Ureter (tissue), 1 donor: Measurements from ENCODE around the gene ADAM12. TPM values are rescaled to one million over a fixed set of nuclear protein-coding genes. Genes with fewer than 3 reads are reported as not detected.
"Not testable (repeated sequence)": the region's sequence is repeated elsewhere in the genome, so short reads cannot be mapped to it uniquely, and the experiment has no call there.

Experiments
- DNase-seq: peaks from one replicate; pipeline ENCODE4 v3.0.0-alpha.2; 2020; ENCODE audit warnings: low spot score
- total RNA-seq: library from RNA; stranded (reverse); gene quantifications from one replicate; pipeline ENCODE4 v1.2.4, GENCODE V29; 2023
- donor health status: DM: yes; HTN: yes; CAD: no.

Gene ADAM12
- total RNA-seq, 1 donor from 2014 or later, result 12.3 TPM

- no peak for DNase-seq
Observed at GRCh38 chr10:126179637-126180036, 208.6 kb downstream of the ADAM12 start.

- DNase-seq, result no peak
Observed at GRCh38 chr10:126177417-126178030, 210.8 kb downstream of the ADAM12 start.

GRCh38 chr10:126175641-126176262 is 212.5 kb downstream of the ADAM12 start:
- DNase-seq, result no peak

GRCh38 chr10:126172755-126173154 is 215.5 kb downstream of the ADAM12 start:
- not testable (repeated sequence) for DNase-seq

- no peak for DNase-seq
Observed at GRCh38 chr10:126171555-126171954, 216.7 kb downstream of the ADAM12 start.

GRCh38 chr10:126170776-126171175 is 217.5 kb downstream of the ADAM12 start:
- no peak for DNase-seq

GRCh38 chr10:126170371-126170770 is 217.9 kb downstream of the ADAM12 start:
- DNase-seq, result no peak

- DNase-seq, result no peak
Observed at GRCh38 chr10:126169899-126170298, 218.4 kb downstream of the ADAM12 start.

- DNase-seq, result no peak
Observed at GRCh38 chr10:126166797-126167196, 221.5 kb downstream of the ADAM12 start.

GRCh38 chr10:126165874-126166273 is 222.4 kb downstream of the ADAM12 start:
- no peak for DNase-seq

GRCh38 chr10:126163506-126163905 is 224.8 kb downstream of the ADAM12 start:
- DNase-seq, result no peak

GRCh38 chr10:126161691-126162090 is 226.6 kb downstream of the ADAM12 start:
- no peak for DNase-seq

- DNase-seq, result no peak
Observed at GRCh38 chr10:126160971-126161630, 227.2 kb downstream of the ADAM12 start.

- no peak for DNase-seq
Observed at GRCh38 chr10:126160571-126160970, 227.7 kb downstream of the ADAM12 start.

GRCh38 chr10:126158133-126158892 is 230.0 kb downstream of the ADAM12 start:
- DNase-seq, result no peak

- no peak for DNase-seq
Observed at GRCh38 chr10:126157189-126157588, 231.1 kb downstream of the ADAM12 start.

GRCh38 chr10:126156503-126156902 is 231.8 kb downstream of the ADAM12 start:
- DNase-seq, result no peak

GRCh38 chr10:126156012-126156411 is 232.3 kb downstream of the ADAM12 start:
- DNase-seq, result no peak

- DNase-seq, result no peak
Observed at GRCh38 chr10:126155528-126155927, 232.7 kb downstream of the ADAM12 start.

GRCh38 chr10:126153711-126154628 is 234.3 kb downstream of the ADAM12 start:
- DNase-seq, result no peak

- no peak for DNase-seq
Observed at GRCh38 chr10:126147866-126148587, 240.2 kb downstream of the ADAM12 start.
